Neuronal stem cell (in vitro differentiated cells): ENCODE measurements around the gene DDX47.

Source experiments
- DNase-seq: peaks from one replicate; pipeline ENCODE4 v3.0.0-alpha.2; 2013; ENCODE audit warnings: low spot score
- H2AFZ ChIP-seq: one replicate; pipeline ENCODE4 v1.6.1; 2013; ENCODE audit warnings: mild to moderate bottlenecking, low read length, inconsistent platforms
- H2AK5ac ChIP-seq: 2 replicates; pipeline ENCODE4 v1.6.1; 2013; ENCODE audit warnings: low read depth, mild to moderate bottlenecking, inconsistent platforms, low read length, moderate library complexity, mixed read lengths
- H2BK120ac ChIP-seq: 2 replicates; pipeline ENCODE4 v1.6.1; 2013; ENCODE audit warnings: low read depth, mild to moderate bottlenecking, inconsistent platforms, low read length, moderate library complexity, mixed read lengths
- H2BK12ac ChIP-seq: one replicate; pipeline ENCODE4 v1.6.1; 2013; ENCODE audit warnings: low read length, inconsistent platforms
- H2BK15ac ChIP-seq: 2 replicates; pipeline ENCODE4 v1.6.1; 2013; ENCODE audit warnings: mild to moderate bottlenecking, low read length, inconsistent platforms, mixed read lengths
- H2BK5ac ChIP-seq: one replicate; pipeline ENCODE4 v1.6.1; 2013; ENCODE audit warnings: inconsistent platforms, mild to moderate bottlenecking, low read length, moderate library complexity
- H3K14ac ChIP-seq: one replicate; pipeline ENCODE4 v1.6.1; 2013; ENCODE audit warnings: low read length, inconsistent platforms
- H3K18ac ChIP-seq: 2 replicates; pipeline ENCODE4 v1.6.1; 2013; ENCODE audit warnings: low read length, inconsistent platforms
- H3K23ac ChIP-seq: 2 replicates; pipeline ENCODE4 v1.6.1; 2013; ENCODE audit warnings: low read depth, mild to moderate bottlenecking, mixed read lengths, low read length, inconsistent platforms; ENCODE audit not compliant: poor library complexity
- H3K27ac ChIP-seq: replicated peaks from 3 replicates; pipeline ENCODE4 v1.5.1; 2013; ENCODE audit warnings: low read length, inconsistent platforms
- H3K27me3 ChIP-seq, 3 experiments: 2 replicates each; pipeline ENCODE4 v1.6.1; 2013; ENCODE audit warnings: low read length in 3 of 3, mild to moderate bottlenecking in 2 of 3, inconsistent platforms in 1 of 3, low read depth in 1 of 3, mixed read lengths in 1 of 3, moderate library complexity in 1 of 3; ENCODE audit not compliant: control insufficient read depth in 3 of 3, insufficient read depth in 3 of 3
- H3K36me3 ChIP-seq, 2 donors: replicated peaks in 1 of 2; 2 replicates each; pipeline ENCODE4 v1.6.1; 2013; ENCODE audit warnings: low read length in 2 of 2; ENCODE audit not compliant: control insufficient read depth in 2 of 2, insufficient read depth in 2 of 2
- H3K4ac ChIP-seq: 2 replicates; pipeline ENCODE4 v1.6.1; 2013; ENCODE audit warnings: inconsistent platforms, mild to moderate bottlenecking, low read length, moderate library complexity
- H3K4me1 ChIP-seq, 2 donors: 1 replicate in 1 of 2; 2 replicates in 1 of 2; pipeline ENCODE4 v1.6.1; 2013; ENCODE audit warnings: low read length in 2 of 2, low read depth in 1 of 2; ENCODE audit not compliant: control insufficient read depth in 2 of 2, insufficient read depth in 1 of 2
- H3K4me2 ChIP-seq: one replicate; pipeline ENCODE4 v1.6.1; 2013; ENCODE audit warnings: mild to moderate bottlenecking, low read length, inconsistent platforms; ENCODE audit not compliant: insufficient read depth, poor library complexity, severe bottlenecking
- H3K4me3 ChIP-seq, 2 donors: 2 replicates each; pipeline ENCODE4 v1.5.1; 2013; ENCODE audit warnings: low read length in 2 of 2, mild to moderate bottlenecking in 2 of 2, inconsistent platforms in 1 of 2, moderate library complexity in 1 of 2
- H3K79me1 ChIP-seq: one replicate; pipeline ENCODE4 v1.6.1; 2013; ENCODE audit warnings: low read depth, mild to moderate bottlenecking, inconsistent platforms, low read length, moderate library complexity
- H3K9ac ChIP-seq: one replicate; pipeline ENCODE4 v1.6.1; 2013; ENCODE audit warnings: mild to moderate bottlenecking, low read depth, low read length, inconsistent platforms; ENCODE audit not compliant: poor library complexity
- H3K9me3 ChIP-seq, 2 donors: replicated peaks in 1 of 2; 2 replicates each; pipeline versions ENCODE3 to v1.6.1; 2013; ENCODE audit warnings: low read length in 2 of 2, mild to moderate bottlenecking in 2 of 2, inconsistent platforms in 1 of 2, low read depth in 1 of 2, mixed read lengths in 1 of 2, moderate library complexity in 1 of 2; ENCODE audit not compliant: control insufficient read depth in 2 of 2, insufficient read depth in 1 of 2
- H4K8ac ChIP-seq: one replicate; pipeline ENCODE4 v1.6.1; 2013; ENCODE audit warnings: low read depth, mild to moderate bottlenecking, inconsistent platforms, low read length, moderate library complexity
- H4K91ac ChIP-seq: one replicate; pipeline ENCODE4 v1.6.1; 2013; ENCODE audit warnings: low read length, low read depth, mild to moderate bottlenecking, inconsistent platforms; ENCODE audit not compliant: poor library complexity
- WGBS, 2 donors: extraction: QIAGEN DNeasy Blood & Tissue Kit; methylation state at CpG; one replicate each; pipeline ENCODE4 v1.1.7; 2013; ENCODE audit warnings: missing lambda C conversion rate in 2 of 2, mixed read lengths in 1 of 2; ENCODE audit not compliant: insufficient read length in 2 of 2, insufficient replicate concordance in 1 of 2; ENCODE audit errors: extremely low coverage in 2 of 2; 5-methylcytosine and 5-hydroxymethylcytosine counted together

DDX47 gene

GRCh38 chr12:12870465-12870864 lies 57.3 kb downstream of the DDX47 start:
- Histone ChIP-seq H3K18ac (no peak overlapping the region), H2AK5ac (no peak overlapping the region), H2BK5ac (no peak overlapping the region), H2BK15ac (no peak overlapping the region), H3K79me1 (no peaks in the 10 kb centered on the region), H2BK12ac (no peak overlapping the region), H3K9ac (no peak overlapping the region), H3K4ac (no peak overlapping the region), H3K9me3 (no peaks in the 10 kb centered on the region), H4K8ac (no peak overlapping the region), H2BK120ac (no peak overlapping the region), H3K4me3 (no peak overlapping the region), H3K36me3 (no peaks in the 10 kb centered on the region), H3K4me2 (no peak overlapping the region), H3K4me1 (peaks cover 0 to 5% of the 10 kb centered on the region in 2 donors), H4K91ac (no peak overlapping the region), H3K27me3 (no peaks in the 10 kb centered on the region), H2AFZ (no peak overlapping the region), H3K27ac (no peak overlapping the region), H3K23ac (no peak overlapping the region), H3K14ac (no peak overlapping the region)
- no peak for DNase-seq
- WGBS, 2 donors = no CpG with 5 or more reads among the region's 7 CpGs

GRCh38 chr12:12871587-12872138 lies 58.5 kb downstream of the DDX47 start:
- no peaks in the 10 kb centered on the region for H3K36me3 ChIP-seq
- H3K27ac ChIP-seq = no peak overlapping the region
- H3K27me3 ChIP-seq = no peaks in the 10 kb centered on the region

GRCh38 chr12:12872139-12872933 lies 59.2 kb downstream of the DDX47 start:
- no peak overlapping the region for H3K14ac ChIP-seq
- no peak overlapping the region for H4K8ac ChIP-seq
- no peak overlapping the region for H3K4ac ChIP-seq
- no peak overlapping the region for H2BK120ac ChIP-seq
- no peak overlapping the region for H4K91ac ChIP-seq
- H3K27me3 ChIP-seq = no peaks in the 10 kb centered on the region
- no peak overlapping the region for H3K23ac ChIP-seq
- H3K4me2 ChIP-seq = no peak overlapping the region
- H3K79me1 ChIP-seq = no peaks in the 10 kb centered on the region
- H2AFZ ChIP-seq = no peak overlapping the region
- DNase-seq = no peak
- H3K9ac ChIP-seq = no peak overlapping the region
- no peaks in the 10 kb centered on the region for H3K9me3 ChIP-seq
- WGBS, 2 donors = no CpG with 5 or more reads among the region's 10 CpGs
- H3K27ac ChIP-seq = no peak overlapping the region
- H2BK15ac ChIP-seq = no peak overlapping the region
- H2AK5ac ChIP-seq = no peak overlapping the region
- H2BK12ac ChIP-seq = no peak overlapping the region
- H3K4me3 ChIP-seq = no peak overlapping the region
- H3K4me1 ChIP-seq = peaks cover 0 to 5% of the 10 kb centered on the region in 2 donors
- no peak overlapping the region for H3K18ac ChIP-seq
- no peaks in the 10 kb centered on the region for H3K36me3 ChIP-seq
- no peak overlapping the region for H2BK5ac ChIP-seq

More at GRCh38 chr12:12871587-12872138, 58.5 kb downstream of the DDX47 start:
- H3K4me2 ChIP-seq = no peak overlapping the region
- H2AFZ ChIP-seq = no peak overlapping the region
- H2BK15ac ChIP-seq = no peak overlapping the region
- no CpG with 5 or more reads among the region's 6 CpGs for WGBS, 2 donors
- peaks cover 0 to 5% of the 10 kb centered on the region in 2 donors for H3K4me1 ChIP-seq
- H4K8ac ChIP-seq = no peak overlapping the region
- H3K23ac ChIP-seq = no peak overlapping the region
- no peak overlapping the region for H2BK5ac ChIP-seq
- no peak overlapping the region for H3K18ac ChIP-seq
- DNase-seq = no peak
- H2BK12ac ChIP-seq = no peak overlapping the region
- H3K79me1 ChIP-seq = no peaks in the 10 kb centered on the region
- H3K4ac ChIP-seq = no peak overlapping the region
- no peak overlapping the region for H3K9ac ChIP-seq
- H4K91ac ChIP-seq = no peak overlapping the region
- no peaks in the 10 kb centered on the region for H3K9me3 ChIP-seq
- no peak overlapping the region for H2BK120ac ChIP-seq
- no peak overlapping the region for H3K14ac ChIP-seq
- H3K4me3 ChIP-seq = no peak overlapping the region
- no peak overlapping the region for H2AK5ac ChIP-seq

- peaks cover 0 to 5% of the 10 kb centered on the region in 2 donors for H3K4me1 ChIP-seq
- H3K9me3 ChIP-seq = no peaks in the 10 kb centered on the region
- no peak overlapping the region for H2BK12ac ChIP-seq
- H3K9ac ChIP-seq = no peak overlapping the region
- H2AK5ac ChIP-seq = no peak overlapping the region
- DNase-seq = no peak
- H3K4me3 ChIP-seq = no peak overlapping the region
- no peak overlapping the region for H4K91ac ChIP-seq
- H3K18ac ChIP-seq = no peak overlapping the region
- H4K8ac ChIP-seq = no peak overlapping the region
- H2AFZ ChIP-seq = no peak overlapping the region
- H3K27ac ChIP-seq = no peak overlapping the region
- H2BK5ac ChIP-seq = no peak overlapping the region
- WGBS, 2 donors = no CpG with 5 or more reads among the region's 2 CpGs
- no peak overlapping the region for H3K4ac ChIP-seq
- H3K36me3 ChIP-seq = no peaks in the 10 kb centered on the region
- no peak overlapping the region for H3K23ac ChIP-seq
- H3K27me3 ChIP-seq = no peaks in the 10 kb centered on the region
- H3K4me2 ChIP-seq = no peak overlapping the region
- no peak overlapping the region for H2BK120ac ChIP-seq
- no peak overlapping the region for H2BK15ac ChIP-seq
- H3K14ac ChIP-seq = no peak overlapping the region
- no peaks in the 10 kb centered on the region for H3K79me1 ChIP-seq
Measured at GRCh38 chr12:12872934-12873275, 59.8 kb downstream of the DDX47 start.
